M059J (cell line): ENCODE data around the gene RNF125. TPM values are rescaled to one million over a fixed set of nuclear protein-coding genes. Genes with fewer than 3 reads are reported as not detected.
"Not testable (repeated sequence)": the region's sequence is repeated elsewhere in the genome, so short reads cannot be mapped to it uniquely, and the experiment has no call there.

Experiments used
- DNase-seq: peaks from one replicate; pipeline ENCODE4 v3.0.0-alpha.2; 2012; ENCODE audit warnings: low read depth
- total RNA-seq: library from RNA; depleted of rRNA; stranded (reverse); fragments of >200 nt; shearing (Covaris generic); gene quantifications from 2 replicates; pipeline ENCODE4 v1.2.3, GENCODE V29; 2014; rRNA removed

Gene RNF125
- 0.07 TPM in 1 of 2 replicates, not detected in the other for total RNA-seq

DNA sequence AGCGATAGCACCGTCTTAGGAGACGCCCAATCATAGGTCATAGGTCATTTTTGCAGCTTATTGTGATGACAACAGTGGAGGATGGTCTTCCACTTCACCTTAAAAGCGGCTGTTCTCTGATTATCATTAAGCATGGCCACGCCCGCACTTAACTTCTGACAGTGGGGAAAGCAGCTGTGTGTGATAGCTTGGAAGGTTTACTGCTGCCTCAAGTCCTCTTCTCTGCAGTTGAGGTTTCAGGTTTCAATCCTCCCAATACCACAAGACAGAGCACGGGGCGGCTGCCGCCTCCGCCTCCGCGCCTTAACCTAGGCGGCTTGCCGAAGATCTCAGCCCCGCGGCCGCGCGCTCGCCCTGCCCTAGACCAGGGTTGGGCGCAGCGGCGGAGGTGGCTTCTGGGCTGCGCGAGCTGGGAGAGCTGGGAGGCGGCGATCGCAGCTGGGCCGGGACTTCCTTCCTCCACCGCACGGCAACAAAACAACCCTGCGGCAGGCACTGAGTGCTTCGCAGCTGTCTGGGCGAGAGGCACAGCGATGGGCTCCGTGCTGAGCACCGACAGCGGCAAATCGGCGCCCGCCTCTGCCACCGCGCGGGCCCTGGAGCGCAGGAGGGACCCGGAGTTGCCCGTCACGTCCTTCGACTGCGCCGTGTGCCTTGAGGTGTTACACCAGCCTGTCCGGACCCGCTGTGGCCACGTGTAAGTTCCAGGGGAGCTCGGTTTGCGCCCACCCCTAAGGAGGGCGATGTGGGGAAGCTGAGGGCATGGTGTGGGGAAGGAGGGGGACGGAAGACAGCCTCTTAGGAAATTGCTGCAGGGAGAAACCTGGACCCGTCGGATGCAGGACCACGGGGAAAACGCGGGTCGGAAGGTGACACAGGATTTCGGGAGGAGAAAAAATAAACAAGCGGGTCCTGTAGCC is at the start of gene RNF125:
RNF125 (plus strand) TSS at position 495 of the 920 bp plus-strand sequence; CDS start at position 534, 39 bp downstream.
- peak; percentile 79 for DNase-seq

DNA sequence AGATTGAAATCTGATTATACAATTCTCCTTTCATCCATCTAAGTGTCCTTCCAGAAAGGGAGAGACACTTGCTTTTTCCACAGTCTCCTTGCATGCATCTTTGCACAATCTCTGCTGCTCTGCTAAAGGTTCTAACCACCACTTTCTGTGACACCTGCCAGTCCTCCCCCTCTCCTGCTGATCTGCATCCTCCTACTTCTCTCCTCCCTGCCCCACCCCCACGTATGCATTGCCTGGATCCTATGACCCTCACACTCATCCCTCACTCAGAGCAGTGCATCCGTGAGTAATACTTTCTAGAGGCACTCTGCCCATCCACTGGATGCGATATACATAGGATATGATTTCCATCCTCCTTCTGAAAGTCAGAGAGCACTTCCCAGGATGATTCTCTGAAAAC is 48.0 kb upstream of the RNF125 start:
- DNase-seq = no peak

DNA sequence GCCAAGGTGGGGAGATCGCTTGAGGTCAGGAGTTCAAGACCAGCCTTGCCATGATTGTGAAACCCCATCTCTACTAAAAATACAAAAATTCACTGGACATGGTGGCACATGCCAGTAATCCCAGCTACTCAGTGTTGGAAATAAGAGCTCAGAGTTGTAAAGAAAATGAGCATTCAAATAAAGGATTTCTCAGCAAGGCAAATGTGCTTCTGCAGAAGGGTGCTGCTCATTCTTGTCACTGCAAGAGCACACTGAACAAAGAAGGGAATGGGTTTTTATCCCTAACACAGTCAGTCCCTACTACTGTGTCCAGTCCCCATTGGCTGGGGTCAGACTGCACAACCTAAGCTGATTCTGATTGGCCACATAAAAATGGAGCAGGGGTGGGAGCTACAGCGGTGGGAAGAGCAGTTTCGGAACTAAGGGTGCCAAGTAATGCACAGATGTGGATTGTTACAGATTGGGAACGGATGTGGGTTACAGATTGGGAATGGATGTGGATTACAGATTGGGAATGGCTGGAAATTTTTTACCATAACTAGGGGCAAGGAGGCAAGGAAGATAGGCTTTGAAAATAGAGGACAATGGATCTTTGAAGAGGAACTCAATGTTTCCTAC is 44.6 kb upstream of the RNF125 start:
- DNase-seq = no peak

DNA sequence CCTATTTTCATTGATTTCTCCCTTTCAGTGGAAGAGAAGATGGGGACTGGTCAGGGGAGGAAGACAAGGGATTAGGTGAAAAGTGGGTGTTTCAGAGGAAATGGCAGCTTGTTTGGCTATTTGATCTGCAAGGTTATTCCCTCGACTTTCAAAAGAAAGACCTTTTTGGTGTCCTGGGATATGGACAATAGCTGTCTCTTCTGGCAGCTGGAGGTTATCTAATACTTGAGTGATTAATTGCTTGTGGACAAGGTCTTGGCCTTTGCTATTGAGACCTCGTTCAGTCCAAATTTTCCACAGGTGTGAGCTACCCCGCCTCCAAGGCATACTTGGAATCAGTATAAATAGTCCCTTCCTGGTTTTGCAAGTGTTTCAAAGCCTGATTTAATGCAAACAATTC is 42.4 kb upstream of the RNF125 start:
- no peak for DNase-seq

DNA sequence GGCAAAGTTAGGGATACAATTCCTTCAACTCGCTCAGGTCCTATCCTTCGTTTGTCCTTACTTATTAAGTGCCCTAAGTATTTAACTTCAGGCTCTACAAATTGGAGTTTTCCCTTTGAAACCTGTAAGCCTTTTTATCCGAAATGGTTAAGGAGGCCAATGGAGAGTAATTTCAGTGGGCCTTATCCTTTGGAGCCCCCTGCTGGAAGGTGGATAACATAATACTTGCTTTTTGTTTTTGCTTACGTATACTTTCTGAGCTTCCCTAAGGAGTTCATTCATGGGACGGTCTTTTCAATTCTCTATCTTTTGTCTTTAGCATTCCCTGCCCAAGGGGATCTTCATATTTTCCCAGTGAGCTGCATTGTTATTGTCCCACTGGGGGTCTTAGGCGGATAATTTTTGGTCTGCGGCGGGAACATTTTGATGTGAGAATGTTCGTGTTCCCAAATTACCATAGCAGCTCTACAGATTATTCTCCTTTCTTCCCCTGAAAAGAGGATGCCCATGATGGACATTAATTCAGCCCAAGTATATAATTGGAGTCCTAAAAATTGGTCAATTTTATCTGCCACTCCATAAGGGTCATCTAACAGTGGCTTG is 41.3 kb upstream of the RNF125 start:
- DNase-seq = peak; percentile 32

DNA sequence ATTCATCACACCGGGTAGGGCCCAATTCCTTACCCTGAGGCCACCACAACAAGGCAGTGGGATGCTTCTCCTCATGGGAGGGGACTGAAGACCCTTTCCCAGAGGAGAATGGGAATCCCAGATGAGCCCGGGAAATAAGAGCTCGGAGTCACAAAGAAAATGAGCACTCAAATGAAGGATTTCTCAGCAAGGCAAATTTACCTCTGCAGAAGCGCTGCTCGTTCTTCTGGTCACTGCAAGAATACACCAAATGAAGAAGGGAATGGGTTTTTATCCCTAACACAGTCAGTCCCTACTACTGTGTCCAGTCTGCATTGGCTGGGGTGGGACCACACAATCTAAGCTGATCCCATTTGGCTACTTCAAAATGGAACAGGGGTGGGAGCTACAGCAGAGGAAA is 40.0 kb upstream of the RNF125 start:
- no peak for DNase-seq

DNA sequence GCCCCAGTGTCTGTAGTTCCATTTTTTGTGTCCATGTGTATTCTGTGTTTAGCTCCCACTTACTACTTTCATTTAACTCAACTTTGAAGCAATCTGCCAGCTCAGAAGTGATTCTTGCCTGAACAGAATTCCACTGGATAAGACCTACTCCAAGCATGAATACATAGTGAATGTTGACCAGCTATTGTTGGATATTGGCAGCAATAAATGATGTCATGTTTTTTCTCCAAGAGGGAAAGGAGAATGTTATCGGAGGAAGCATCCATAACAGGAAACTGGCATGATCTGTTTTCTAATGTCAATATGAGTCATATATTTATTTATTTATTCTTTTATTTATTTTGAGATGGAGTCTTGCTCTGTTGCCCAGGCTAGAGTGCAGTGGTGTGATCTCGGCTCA is 38.9 kb upstream of the RNF125 start:
- DNase-seq = no peak

DNA sequence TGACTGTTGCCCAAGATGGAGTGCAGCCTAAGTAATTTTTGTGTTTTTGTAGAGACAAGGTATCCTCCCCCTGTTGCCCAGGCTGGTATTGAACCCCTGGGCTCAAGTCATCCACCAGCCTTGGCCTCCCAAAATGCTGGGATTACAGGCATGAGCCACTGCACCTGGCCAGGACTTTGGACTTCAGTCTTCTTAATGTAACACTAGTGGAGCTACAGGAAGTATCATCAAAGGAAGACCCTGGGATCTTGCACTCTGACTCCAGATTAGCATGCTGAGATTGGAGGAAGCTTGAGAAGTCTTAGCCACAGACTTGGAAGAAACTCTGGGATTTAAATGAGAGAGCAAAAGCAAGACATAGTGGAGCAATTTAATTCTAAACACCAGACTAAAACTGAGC is 37.8 kb upstream of the RNF125 start:
- no peak for DNase-seq

DNA sequence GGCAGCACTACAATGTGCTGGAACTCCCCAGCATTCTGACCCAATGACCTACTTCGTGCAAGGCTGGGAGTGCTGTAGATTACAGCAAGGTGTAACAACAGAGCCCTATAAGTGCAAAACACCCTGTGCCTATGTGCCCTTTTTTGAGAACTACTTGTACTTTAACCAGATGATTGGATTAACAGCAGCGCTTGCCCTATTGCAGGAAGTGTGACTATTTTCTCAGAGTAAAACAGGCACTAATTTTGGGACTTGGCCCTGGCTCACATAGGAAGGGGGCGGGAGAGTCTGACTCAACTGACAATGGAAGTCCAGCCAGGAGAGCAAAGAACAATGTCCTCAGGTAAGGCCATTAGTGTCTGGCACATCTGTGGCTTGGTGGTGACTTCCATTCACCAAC is 35.6 kb upstream of the RNF125 start:
- DNase-seq = no peak

DNA sequence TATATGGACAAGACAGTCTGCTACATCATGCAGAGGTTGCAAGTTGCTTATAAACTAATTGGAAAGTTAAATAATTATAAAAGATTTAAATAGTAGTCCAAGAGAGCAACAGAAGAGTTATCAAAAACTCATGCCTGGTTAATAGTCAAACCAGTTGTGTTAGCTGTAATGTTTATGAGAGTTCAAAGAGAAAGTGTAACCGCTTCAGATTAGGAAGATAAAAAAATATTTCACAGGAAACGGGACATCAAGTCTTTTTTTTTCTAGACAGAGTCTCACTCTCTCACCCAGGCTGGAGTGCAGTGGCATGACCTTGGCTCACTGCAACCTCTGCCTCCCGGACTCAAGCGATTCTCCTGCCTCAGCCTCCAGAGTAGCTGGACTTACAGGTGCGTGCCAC is 34.6 kb upstream of the RNF125 start:
- DNase-seq = no peak

DNA sequence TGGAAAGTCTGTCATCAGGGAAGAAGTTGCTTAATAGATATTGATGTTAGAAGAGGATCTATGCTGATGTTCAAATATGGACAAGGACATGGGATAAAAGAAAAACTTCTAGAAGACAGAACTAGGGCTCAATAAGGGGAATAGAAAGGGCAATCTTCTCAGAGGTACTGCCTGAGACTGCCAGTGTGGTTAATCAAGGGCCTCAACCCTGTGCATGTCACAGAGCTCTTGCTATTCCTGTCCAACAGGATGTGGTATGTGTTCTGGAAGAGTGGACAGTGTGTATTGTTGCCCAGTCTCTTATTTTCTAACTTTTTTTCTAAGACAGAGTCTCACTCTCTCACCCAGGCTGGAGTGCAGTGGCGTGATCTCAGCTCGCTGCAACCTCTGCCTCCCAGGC is 27.8 kb upstream of the RNF125 start:
- peak; percentile 6 for DNase-seq

DNA sequence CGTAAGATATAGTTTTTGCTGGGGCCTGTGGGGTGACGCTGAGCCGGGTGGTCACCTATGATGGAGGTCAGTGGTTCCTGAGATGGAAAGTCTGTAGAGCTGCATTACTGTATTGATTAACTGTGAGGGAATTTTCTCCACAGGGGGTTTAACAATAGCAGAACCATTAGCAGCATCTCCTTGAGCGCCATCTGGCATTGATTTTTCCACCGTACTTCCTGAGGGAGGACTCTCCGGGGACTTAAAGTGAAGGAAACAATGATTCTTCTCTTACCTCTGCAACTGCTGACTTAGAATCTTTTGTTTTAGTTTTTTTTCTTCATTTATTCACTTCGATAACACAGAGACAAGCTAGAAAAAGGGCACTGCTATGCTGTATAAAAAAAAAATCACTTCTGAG is 22.6 kb upstream of the RNF125 start:
- no peak for DNase-seq

DNA sequence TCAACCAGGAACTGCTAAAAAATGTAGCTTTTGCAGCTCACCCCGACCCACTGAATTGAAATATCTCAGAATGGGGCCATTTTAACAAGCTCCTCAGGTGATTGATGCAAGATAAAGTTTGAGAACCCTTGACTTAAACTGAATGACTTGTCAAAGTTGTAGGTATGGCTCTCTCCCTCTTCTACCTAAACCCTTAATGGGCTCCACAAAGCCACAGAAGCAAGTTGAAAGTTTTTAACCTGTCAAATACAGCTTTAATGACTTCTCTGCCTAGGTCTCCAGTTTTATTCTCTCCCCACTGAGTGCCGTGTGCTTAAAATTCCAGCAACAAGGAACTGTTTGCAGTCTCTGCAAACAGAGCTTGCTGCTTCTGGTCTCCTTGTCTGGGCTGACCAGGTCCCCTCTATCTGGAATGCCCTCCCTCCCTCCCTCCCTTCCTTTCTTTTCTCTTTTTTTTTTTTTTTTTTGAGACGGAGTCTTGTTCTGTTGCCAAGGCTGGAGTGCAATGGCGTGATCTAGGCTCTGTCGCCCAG is 19.7 kb upstream of the RNF125 start:
- no peak for DNase-seq

DNA sequence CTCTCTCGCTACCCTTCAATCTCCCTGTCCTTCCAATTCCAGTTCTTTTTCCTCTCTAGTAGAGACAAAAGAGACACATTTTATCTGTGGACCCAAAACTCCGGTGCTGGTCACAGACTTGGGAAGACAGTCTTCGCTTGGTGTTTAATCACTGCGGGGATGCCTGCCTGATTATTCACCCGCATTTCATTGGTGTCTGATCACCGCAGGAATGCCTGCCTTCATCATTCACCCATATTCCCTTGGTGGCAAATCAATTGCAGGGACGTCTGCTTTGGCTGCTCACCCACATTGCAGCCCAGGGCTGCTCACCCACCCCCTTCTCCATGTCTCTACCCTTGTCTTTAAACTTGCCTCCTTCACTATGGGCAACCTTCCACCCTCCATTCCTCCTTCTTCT is 17.5 kb upstream of the RNF125 start:
- peak; percentile 28 for DNase-seq

DNA sequence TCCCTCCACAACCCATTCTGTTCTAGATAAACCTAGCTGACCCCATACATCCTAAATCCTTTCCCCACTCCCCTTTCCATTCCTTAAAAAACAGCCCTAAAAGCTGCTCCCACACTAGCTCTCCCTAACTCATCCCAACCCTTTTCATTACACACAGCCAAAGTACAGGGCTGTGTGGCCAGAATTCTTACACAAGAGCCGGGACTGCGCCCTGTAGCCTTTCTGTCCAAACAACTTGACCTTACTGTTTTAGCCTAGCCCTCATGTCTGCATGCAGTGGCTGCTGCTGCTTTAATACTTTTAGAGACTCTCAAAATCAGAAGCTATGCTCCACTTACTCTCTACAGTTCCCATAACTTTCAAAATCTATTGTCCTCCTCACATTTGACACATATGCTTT is 14.8 kb upstream of the RNF125 start:
- not testable (repeated sequence) for DNase-seq

DNA sequence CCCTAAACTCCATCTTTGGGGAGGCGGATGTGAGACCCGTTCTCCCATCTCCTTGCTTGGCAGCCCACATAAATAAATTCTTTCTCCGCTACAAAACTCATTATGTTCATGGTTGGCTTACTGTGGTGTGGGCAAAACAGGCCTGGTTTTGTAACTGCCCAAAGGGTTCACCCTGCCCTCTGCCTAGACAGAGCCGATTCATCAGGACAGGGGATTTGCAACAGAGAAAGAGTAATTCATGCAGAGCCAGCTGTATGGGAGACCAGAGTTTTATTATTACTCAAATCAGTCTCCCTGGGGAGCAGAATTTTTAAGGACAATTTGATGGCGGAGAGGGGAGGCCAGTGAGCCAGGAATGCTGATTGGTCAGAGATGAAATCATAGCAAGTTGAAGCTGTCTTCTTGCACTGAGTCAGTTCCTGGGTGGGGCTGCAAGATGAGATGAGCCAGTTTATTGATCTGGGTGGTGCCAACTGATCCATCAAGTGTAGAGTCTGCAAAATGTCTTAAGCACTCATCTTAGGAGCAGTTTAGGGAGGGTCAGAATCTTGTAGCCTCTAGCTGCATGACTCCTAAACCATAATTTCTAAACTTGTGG is 8.4 kb upstream of the RNF125 start:
- no peak for DNase-seq

DNA sequence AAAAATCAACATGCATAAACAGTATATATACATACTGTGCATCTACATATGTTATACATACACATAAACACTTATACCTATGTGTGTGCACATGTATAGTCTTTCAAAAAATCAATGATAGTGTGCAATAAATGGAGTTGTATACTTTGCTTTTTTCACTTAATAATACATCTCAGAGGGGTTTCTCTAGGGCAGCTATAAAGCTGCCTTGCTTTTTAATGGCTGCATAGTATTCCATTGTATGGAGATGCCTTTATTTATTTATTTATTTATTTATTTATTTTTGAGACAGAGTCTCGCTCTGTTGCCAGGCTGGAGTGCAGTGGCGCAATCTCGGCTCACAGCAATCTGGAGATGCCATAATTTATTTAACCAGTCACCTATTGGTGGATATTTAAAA is 7.4 kb upstream of the RNF125 start:
- no peak for DNase-seq

DNA sequence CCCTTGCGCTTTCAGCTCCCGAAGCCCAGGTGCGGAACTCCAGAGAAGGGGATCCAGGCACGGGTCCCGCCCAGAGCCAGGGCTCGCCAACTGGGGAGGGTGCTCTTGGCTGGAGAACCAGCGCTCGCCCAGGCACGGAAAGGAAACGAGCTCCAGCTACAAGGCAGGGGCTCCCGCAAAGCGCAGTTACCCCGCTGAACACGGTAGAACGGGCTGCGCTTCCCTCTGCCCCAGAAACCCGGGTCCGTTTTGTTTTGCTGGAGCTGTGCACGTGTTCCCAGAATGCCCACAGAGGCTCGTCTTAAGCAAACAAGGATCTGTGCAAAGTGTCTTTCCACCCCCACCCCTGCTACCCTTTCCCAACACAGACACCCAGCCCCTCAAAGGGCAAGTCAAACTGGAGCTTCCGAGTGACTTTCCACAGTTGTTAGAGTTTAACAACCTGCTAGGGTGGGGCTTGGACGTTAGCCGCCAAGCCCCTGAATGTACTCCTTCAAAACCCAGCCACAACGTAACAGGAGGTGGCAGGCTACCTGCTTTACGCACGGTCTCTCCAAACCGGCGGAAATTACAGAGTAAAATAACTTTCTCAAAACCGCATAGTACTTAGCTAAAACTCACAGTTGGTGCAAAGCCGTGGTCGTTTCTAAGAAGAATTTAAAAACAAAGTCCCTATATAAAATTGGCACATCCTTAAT is 775 bp downstream of the RNF125 start:
- peak; percentile 26 for DNase-seq

DNA sequence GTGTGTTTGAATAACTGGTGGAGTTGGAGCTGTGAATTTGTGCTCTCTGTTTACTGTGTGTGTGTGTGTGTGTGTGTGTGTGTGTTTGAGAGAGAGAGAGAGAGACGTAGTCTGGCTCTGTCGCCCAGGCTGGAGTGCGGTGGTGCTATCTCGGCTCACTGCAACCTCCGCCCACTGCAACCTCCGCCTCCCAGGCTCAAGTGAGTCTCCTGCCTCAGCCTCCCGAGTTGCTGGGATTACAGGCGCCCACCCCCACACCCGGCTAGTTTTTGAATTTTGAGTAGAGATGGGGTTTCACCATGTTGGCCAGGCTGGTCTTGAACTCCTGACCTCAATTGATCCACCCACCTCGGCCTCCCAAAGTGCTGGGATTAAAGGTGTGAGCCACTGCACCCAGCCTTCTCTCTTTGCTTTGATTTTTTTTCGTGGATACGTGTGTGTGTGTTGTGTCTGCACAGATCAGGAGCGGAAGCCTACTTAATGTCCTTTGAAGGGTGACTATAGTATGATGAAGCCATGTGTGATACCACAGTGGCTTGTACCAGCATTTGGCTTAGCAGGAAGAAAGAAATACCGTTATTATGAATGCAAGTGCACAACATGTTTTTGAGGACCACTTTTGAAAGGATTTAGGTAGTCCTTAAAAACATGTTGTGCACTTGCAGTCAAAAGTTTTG is 1.5 kb downstream of the RNF125 start:
- not testable (repeated sequence) for DNase-seq

DNA sequence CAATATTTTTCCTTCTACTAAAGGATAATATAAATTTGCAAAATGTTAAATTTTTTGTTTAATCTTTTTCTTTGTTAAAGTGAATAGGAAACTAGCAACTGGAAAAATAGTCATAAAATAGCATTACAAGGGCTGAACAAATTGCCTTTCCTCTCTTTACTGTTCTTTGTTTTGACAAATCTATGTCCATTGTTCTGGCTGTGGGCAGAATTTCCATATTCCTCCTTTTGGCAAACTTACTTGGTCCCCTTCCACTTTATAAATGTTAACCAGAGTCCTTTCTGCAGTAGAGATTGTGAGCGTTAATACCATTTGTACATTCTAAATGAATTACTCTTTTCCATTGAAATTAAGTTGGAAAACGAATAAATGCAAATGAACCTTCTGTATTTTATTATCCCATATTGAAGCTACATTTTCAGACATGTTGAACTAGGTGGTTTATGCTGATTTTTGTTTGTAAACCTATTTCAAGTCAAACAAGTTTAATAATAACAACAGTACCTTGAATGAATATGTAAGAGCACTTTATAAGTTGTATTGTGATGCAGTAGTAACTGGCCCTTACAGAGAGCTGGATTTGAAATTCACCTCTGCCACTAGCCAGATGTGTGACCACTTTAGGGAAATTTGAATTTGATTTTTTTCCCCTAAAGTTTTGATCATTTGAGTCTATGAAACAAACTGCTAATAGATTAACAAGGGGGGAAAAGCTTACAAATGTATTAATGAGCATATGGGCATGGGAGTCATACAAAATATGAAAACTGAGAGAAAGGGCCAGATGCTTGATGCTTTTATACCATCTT is 3.3 kb downstream of the RNF125 start:
- no peak for DNase-seq
